ENCODE data around the gene IAH1. TPM values are rescaled to one million over a fixed set of nuclear protein-coding genes. Genes with fewer than 3 reads are reported as not detected.

IAH1 gene
- total and polyA plus RNA-seq, 4 donors: 19.2 to 62.1 (median 27.0) TPM

DNA sequence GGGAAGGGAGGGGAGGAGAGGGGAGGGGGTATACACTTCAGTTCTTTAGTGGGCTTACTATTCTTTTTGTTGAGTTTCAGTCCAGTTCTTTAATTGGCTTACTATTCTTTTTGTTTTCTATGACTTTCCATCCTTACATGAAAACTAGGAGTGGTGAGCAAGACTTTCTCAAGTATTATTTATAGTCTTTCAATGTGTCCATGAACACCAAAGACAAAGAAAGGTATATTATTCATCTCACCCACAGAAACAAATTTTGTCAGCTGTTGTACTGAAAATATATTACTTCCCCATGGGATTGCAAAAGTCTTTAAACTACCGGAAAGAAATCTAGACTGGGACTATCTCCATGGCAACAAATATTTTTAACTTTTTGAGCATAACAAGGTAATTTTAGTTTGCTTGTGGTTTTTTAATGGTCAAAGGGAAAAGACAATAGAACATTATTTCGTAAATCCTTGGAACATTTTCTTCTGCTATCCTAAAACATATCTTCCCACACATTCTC is 63.7 kb downstream of the IAH1 start:
- Histone ChIP-seq H3K4me1 (ENCODE audit: control insufficient read depth in 4 of 4, insufficient read depth in 4 of 4, low read length in 3 of 4) (peaks cover 0 to 6% (median 1%) of the 10 kb centered on the region in 4 donors), H3K27me3 (ENCODE audit: control insufficient read depth in 4 of 4, insufficient read depth in 4 of 4, low read length in 3 of 4) (no peaks in the 10 kb centered on the region), H3K4me3 (ENCODE audit: low read depth in 1 of 3, low read length in 3 of 3) (no peak overlapping the region), H3K9me3 (ENCODE audit: control insufficient read depth in 4 of 4, low read length in 3 of 4) (no peaks in the 10 kb centered on the region), H3K9ac (ENCODE audit: low read depth in 1 of 2, low read length in 2 of 2) (no peak overlapping the region), H3K27ac (ENCODE audit: low read depth in 1 of 2, low read length in 2 of 2) (peak overlapping the region in 1 of 2 donors; percentile 7), H3K36me3 (ENCODE audit: control insufficient read depth in 4 of 4, insufficient read depth in 3 of 4, low read depth in 1 of 4, low read length in 3 of 4) (peaks cover 0 to 7% (median 1%) of the 10 kb centered on the region in 4 donors)
- 77% methylated on average over 2 of the region's 2 CpGs for WGBS
- no peak for DNase-seq (ENCODE audit: low spot score)
- TF ChIP-seq HNF4G (IDR thresholded peaks at IDR 0.05) (no peak), FOXA2 (IDR thresholded peaks at IDR 0.05) (no peak), FOXA1 (IDR thresholded peaks at IDR 0.05) (no peak), GABPA (IDR thresholded peaks at IDR 0.05 in 1 of 2, conservative IDR thresholded peaks at IDR 0.05 in 1 of 2) (no peak), RAD21 (IDR thresholded peaks at IDR 0.05) (no peak), TAF1 (conservative IDR thresholded peaks at IDR 0.05) (no peak), NR2F2 (IDR thresholded peaks at IDR 0.05) (no peak), SP1 (IDR thresholded peaks at IDR 0.05) (no peak), HNF4A (conservative IDR thresholded peaks at IDR 0.05) (no peak), RXRA (IDR thresholded peaks at IDR 0.05) (no peak), YY1 (IDR thresholded peaks at IDR 0.05) (no peak)
- TF ChIP-seq, protein P1, sequence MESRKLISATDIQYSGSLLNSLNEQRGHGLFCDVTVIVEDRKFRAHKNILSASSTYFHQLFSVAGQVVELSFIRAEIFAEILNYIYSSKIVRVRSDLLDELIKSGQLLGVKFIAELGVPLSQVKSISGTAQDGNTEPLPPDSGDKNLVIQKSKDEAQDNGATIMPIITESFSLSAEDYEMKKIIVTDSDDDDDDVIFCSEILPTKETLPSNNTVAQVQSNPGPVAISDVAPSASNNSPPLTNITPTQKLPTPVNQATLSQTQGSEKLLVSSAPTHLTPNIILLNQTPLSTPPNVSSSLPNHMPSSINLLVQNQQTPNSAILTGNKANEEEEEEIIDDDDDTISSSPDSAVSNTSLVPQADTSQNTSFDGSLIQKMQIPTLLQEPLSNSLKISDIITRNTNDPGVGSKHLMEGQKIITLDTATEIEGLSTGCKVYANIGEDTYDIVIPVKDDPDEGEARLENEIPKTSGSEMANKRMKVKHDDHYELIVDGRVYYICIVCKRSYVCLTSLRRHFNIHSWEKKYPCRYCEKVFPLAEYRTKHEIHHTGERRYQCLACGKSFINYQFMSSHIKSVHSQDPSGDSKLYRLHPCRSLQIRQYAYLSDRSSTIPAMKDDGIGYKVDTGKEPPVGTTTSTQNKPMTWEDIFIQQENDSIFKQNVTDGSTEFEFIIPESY (IDR thresholded peaks at IDR 0.05): no peak
- TF ChIP-seq, protein P2, sequence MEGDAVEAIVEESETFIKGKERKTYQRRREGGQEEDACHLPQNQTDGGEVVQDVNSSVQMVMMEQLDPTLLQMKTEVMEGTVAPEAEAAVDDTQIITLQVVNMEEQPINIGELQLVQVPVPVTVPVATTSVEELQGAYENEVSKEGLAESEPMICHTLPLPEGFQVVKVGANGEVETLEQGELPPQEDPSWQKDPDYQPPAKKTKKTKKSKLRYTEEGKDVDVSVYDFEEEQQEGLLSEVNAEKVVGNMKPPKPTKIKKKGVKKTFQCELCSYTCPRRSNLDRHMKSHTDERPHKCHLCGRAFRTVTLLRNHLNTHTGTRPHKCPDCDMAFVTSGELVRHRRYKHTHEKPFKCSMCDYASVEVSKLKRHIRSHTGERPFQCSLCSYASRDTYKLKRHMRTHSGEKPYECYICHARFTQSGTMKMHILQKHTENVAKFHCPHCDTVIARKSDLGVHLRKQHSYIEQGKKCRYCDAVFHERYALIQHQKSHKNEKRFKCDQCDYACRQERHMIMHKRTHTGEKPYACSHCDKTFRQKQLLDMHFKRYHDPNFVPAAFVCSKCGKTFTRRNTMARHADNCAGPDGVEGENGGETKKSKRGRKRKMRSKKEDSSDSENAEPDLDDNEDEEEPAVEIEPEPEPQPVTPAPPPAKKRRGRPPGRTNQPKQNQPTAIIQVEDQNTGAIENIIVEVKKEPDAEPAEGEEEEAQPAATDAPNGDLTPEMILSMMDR (IDR thresholded peaks at IDR 0.05; ENCODE audit: low read depth, low read length, missing input control): no peak
- TF ChIP-seq, protein P3, sequence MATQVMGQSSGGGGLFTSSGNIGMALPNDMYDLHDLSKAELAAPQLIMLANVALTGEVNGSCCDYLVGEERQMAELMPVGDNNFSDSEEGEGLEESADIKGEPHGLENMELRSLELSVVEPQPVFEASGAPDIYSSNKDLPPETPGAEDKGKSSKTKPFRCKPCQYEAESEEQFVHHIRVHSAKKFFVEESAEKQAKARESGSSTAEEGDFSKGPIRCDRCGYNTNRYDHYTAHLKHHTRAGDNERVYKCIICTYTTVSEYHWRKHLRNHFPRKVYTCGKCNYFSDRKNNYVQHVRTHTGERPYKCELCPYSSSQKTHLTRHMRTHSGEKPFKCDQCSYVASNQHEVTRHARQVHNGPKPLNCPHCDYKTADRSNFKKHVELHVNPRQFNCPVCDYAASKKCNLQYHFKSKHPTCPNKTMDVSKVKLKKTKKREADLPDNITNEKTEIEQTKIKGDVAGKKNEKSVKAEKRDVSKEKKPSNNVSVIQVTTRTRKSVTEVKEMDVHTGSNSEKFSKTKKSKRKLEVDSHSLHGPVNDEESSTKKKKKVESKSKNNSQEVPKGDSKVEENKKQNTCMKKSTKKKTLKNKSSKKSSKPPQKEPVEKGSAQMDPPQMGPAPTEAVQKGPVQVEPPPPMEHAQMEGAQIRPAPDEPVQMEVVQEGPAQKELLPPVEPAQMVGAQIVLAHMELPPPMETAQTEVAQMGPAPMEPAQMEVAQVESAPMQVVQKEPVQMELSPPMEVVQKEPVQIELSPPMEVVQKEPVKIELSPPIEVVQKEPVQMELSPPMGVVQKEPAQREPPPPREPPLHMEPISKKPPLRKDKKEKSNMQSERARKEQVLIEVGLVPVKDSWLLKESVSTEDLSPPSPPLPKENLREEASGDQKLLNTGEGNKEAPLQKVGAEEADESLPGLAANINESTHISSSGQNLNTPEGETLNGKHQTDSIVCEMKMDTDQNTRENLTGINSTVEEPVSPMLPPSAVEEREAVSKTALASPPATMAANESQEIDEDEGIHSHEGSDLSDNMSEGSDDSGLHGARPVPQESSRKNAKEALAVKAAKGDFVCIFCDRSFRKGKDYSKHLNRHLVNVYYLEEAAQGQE (IDR thresholded peaks at IDR 0.05): no peak
- TF ChIP-seq, protein P4, sequence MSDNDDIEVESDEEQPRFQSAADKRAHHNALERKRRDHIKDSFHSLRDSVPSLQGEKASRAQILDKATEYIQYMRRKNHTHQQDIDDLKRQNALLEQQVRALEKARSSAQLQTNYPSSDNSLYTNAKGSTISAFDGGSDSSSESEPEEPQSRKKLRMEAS (IDR thresholded peaks at IDR 0.05): no peak

Other genes with a start within 250 kb of the IAH1 start
- gene ITGB1BP1, start 51.0 kb upstream of the IAH1 start, total RNA-seq: 10 to 100 TPM in 1 of 2 donors, 1 to 10 TPM in 1; 6.6 to 11.4 TPM
- gene ITGB1BP1, start 51.0 kb upstream of the IAH1 start, polyA plus RNA-seq: 10 to 100 TPM; 15.9 to 30.9 TPM
- gene CPSF3, start 50.9 kb upstream of the IAH1 start, total RNA-seq: 10 to 100 TPM; 22.6 to 32.2 TPM
- 10 to 100 TPM in 1 of 2 donors, 1 to 10 TPM in 1; 8.7 to 11.3 TPM for gene CPSF3, start 50.9 kb upstream of the IAH1 start, polyA plus RNA-seq
- 10 to 100 TPM; 12.6 to 14.1 TPM for gene ADAM17, start 81.3 kb downstream of the IAH1 start, total RNA-seq
- gene ADAM17, start 81.3 kb downstream of the IAH1 start, polyA plus RNA-seq: 1 to 10 TPM; 3.3 TPM
- 100 to 1,000 TPM in 1 of 2 donors, 10 to 100 TPM in 1; 78.6 to 145 TPM for gene YWHAQ, start 156.4 kb downstream of the IAH1 start, total RNA-seq
- 10 to 100 TPM; 68.8 to 97.4 TPM for gene YWHAQ, start 156.4 kb downstream of the IAH1 start, polyA plus RNA-seq

All from liver (tissue), 9 donors.